Activated T-cell treated with anti-CD3 and anti-CD28 coated beads for 24 hours (primary cell): ENCODE data around the gene METTL17.
"Not testable (repeated sequence)": the region's sequence is repeated elsewhere in the genome, so short reads cannot be mapped to it uniquely, and the experiment has no call there.

Experiments used
- DNase-seq: peaks from one replicate; pipeline ENCODE4 v3.0.0-alpha.2; 2020; ENCODE audit warnings: low read depth

The METTL17 gene

GRCh38 chr14:21024585-21025370, 35.0 kb downstream of the METTL17 start, which contains the start of gene NDRG2:
NDRG2 (minus strand) TSS chr14:21025061; CDS start chr14:21023315, 1,746 bp downstream.
- DNase-seq: peak; percentile 51

GRCh38 chr14:21025371-21026273, 35.8 kb downstream of the METTL17 start:
- no peak for DNase-seq

GRCh38 chr14:21026274-21026987, 36.7 kb downstream of the METTL17 start:
- no peak for DNase-seq

DNA sequence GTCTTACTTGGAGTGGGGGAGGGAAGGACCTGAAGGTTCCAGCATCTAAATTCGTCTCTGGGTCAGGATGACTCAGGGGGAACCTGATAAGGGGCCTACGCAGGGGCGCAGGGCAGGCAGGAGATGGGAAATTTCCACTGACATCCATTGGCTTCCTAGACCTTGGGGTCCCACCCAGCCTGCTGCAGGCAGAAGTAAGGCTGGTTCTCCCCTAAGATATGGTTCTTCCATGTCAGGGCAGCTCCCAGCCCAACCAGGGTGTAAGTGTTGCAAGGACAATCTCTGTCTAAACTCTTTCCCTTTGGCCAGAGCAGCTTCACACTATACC, 37.2 kb downstream of the METTL17 start:
- no peak for DNase-seq

GRCh38 chr14:21029917-21030316, 40.1 kb downstream of the METTL17 start, which contains the start of gene TPPP2:
TPPP2 (plus strand) TSS chr14:21030217; CDS start chr14:21030582, 365 bp downstream.
- no peak for DNase-seq

GRCh38 chr14:21030531-21030930, 40.8 kb downstream of the METTL17 start:
- DNase-seq: no peak

- no peak for DNase-seq
These were observed 42.7 kb downstream of the METTL17 start for GRCh38 chr14:21032326-21033132.

DNA sequence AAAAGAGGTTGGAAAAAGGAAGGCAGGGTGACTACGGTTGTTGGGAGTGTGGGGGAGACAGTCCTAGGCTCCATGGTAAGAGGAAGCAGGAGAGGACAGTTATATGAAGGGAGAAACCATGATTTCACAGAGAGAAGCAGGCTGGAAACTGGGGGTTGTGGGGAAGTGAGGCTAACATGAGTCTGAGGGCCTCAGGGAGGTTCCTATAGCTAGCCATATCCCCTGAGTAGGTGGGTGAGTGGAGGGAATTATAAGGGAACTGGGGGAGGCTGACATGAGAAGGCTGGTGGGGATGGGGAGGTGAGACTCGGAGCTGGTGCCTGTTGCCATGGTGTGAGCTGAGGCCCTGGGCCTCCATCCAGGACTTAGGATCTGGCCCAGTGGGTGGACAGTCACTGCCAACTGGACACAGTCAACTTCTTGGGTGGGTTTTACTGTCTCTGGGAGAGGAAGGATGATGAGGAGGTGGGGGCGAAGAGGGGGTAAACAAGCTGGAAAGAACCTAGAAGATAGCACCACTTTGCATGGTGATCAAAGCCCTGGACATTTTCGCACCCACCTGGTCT, 43.4 kb downstream of the METTL17 start:
- DNase-seq: no peak

- DNase-seq: no peak
These were observed 44.9 kb downstream of the METTL17 start, which contains the start of gene RNASE13 for GRCh38 chr14:21034707-21035106. RNASE13 (minus strand) TSS chr14:21034807; CDS start chr14:21034288, 519 bp downstream.

DNA sequence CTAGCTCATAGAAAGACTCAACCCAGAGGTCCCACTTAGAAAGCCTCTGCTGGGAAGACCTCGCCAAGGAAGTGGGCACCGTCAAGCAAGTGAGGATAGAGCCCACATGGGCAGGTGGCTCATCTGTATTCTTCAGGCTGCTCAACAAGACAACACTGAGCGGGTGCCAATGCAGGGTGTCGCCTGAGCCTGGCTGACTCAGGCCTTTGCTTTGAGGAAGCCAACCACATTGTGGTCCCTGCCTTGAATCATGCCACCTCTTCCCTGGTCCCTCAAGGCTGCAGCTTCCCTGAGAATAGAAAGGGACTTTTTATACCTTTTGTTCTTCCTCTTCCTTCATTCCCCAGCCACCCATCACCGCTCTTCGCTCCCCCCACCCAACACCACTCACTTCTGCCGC, 47.0 kb downstream of the METTL17 start:
- no peak for DNase-seq

- no peak for DNase-seq
These were observed 47.4 kb downstream of the METTL17 start for GRCh38 chr14:21037156-21037555.

- no peak for DNase-seq
These were observed 49.0 kb downstream of the METTL17 start for GRCh38 chr14:21038441-21039422.

DNA sequence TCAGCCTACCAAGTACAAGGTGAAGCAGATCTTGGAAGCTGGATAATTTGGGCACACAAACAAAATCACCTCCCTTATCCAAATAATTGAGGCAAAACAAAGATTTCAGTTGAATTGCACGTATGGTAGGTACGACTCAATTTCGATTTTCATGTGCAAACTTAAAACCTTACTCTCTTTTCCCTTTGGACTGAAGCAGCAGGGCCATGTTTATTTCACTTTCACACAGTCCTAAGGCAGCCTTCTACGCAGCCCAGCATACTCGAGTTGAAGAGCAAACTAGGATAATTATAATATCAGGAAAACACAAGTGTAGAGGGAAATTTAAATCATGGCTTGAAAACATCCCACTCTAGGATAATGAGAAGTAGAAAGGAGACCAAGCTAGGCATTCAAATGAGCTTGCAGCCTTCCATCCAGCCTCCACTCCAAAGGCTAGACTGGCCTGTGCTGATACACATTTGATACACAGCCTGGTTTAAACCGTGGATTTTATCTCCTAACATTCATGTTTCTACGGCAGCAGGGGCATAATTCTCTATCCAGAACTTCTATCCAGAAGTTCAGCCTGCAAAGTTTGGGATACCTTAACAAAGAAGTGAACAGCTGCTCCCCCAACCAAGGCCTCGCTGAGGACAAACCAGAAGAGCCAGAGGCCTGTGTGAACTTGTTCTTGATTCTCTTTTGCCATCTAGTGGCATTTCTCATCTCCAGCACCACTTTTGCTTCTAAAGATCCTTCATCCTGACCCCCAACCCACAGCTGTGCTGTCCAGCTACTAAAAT, 50.0 kb downstream of the METTL17 start:
- DNase-seq: no peak

- DNase-seq: no peak
These were observed 50.7 kb downstream of the METTL17 start for GRCh38 chr14:21040370-21040925.

DNA sequence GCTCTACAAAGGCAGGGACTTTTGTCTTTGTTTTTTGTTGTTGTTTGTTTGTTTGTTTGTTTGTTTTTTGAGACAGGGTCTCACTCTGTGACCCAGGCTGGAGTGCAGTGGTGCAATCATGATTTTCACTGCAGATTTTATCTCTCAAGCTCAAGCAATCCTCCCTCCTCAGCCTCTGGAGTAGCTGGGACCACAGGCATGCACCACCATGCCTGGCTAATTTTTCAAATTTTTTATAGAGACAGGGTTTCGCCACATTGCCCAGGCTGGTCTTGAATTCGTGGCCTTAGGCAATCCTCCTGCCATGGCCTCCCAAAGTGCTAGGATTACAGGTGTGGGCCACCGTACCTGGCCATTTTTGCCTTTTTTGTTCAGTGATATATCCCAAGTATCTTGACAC, 51.2 kb downstream of the METTL17 start:
- DNase-seq: not testable (repeated sequence)

- no peak for DNase-seq
These were observed 52.1 kb downstream of the METTL17 start, which contains the start of gene RNASE7 for GRCh38 chr14:21041676-21042433. RNASE7 (plus strand) TSS chr14:21042362; CDS start chr14:21042993, 631 bp downstream.

DNA sequence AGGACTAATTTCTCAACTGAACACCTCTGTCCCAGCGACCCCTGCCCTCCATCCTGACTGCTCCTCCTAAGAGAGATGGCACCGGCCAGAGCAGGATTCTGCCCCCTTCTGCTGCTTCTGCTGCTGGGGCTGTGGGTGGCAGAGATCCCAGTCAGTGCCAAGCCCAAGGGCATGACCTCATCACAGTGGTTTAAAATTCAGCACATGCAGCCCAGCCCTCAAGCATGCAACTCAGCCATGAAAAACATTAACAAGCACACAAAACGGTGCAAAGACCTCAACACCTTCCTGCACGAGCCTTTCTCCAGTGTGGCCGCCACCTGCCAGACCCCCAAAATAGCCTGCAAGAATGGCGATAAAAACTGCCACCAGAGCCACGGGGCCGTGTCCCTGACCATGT, 53.1 kb downstream of the METTL17 start:
- no peak for DNase-seq
